ENCODE measurements around the gene TUBA3C.
"Not testable (repeated sequence)": the region's sequence is repeated elsewhere in the genome, so short reads cannot be mapped to it uniquely, and the experiment has no call there.

TUBA3C gene

DNA sequence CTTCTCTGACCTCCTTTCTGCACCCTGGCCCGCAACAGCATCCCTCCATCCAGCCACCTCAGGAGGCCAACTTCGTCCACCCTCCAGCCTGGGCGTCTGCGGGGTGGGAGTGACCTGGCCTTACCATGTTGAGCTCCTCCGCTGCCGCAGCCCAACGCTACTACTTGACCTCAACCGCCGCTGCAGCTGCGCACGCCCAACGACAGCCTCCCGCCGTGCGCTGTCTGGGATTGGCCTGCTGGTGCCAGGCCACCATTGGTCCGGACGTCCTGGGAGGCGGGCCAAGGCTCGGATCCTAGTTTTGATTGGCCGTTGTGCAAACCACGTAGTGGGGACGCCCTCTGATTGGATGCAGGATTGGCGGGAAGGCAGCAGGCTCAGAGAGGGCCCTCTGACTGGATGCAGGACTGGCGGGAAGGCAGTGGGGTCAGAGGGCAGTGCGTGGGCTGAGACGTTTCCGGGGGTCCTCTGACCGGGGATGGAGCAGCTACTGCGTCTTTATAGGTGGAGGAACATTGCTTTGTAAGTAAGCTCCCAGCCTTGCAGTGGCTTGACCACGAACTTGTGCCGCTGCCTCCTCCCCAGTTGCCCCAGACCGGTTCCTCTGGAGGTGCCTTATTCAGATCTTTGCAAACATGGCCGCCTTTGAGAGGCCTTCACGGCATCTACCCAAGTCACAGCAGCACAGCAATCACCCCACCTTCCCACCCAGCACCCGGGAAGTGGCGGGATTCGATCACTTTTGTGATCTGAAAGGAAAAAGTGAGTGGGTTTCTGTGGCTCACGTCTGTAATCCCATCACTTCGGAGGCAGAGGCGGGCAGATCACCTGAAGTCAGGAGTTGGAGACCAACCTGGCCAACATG lies at the start of gene TUBA3C:
Gene TUBA3C (minus strand): TSS at position 204 of the 865 bp plus-strand sequence. CDS start 77 bp downstream, at position 127.
- DNase-seq, result no peak

DNA sequence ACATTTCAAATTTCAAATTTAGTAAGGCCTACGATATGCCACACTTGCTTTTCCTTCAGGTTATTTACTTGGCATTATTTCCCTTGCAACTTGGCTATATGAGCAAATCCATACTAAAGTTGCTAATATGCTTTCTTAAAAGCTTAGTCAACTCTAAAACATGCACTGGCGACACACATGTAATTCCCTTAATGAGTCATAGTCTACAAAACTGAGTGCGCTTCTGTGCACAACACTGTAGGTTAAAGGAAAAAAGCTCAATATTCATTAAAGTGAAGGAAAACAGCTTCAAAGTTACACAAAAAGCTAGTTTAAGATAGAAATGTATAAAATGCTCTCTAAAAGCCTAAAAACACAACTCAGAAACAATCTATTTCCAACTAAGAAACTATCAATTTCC lies 25.8 kb upstream of the TUBA3C start:
- DNase-seq, result not testable (repeated sequence)

DNA sequence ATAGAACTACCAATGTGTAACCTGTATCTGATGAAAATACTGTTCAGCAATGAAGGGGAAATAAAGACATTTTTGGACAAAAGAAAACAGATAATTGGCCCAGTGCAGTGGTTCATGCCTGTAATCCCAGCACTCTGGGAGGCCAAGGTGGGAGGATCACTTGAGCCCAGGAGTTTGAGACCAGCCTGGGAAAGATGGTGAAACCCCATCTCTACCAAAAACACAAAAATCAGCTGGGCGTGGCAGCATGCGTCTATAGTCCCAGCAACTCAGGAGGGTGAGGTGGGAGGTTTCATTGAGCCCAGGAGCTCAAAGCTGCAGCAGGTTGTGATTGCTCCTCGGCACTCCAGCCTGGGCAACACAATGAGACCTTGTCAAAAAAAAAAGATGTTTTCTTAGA lies 11.0 kb upstream of the TUBA3C start:
- DNase-seq, result not testable (repeated sequence)

DNA sequence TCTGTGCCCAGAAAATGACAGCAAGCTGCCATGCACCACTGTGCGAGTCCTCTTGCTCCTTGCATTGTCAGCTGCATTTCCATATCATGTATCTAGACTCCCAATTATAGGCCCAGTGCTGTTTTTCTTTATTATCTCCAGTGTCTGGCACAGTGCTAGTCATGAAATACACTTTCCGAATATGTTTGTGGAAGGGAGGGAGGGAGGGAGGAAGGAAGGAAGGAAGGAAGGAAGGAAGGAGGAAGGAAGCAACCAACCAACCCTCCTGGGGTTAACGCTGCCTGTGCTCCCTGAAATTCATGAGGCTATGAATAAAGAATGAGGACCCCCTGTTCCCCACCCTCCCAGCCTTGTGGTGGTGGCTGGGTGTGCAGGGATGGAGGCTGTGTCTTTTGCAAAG lies 8.3 kb upstream of the TUBA3C start:
- DNase-seq, result not testable (repeated sequence)

DNA sequence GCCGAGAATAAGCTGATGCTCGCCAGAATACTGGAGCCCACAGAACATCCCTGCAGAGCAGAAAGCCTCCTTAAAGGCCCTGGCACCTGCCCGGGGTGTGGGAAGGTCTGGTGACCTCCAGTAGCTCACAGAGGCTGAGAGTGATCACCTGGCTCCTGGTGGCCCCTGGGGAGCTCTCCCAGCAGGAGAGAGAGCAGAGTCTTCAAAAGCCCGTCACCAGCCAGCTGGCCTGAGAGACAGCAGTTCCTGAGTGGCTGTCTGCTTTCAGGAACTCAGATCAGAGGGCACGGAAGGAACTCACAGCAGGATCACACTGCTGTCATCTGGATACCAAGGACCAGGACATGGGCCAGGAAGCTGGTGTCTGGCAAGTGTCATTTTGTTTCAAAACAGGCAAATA lies 7.7 kb upstream of the TUBA3C start:
- DNase-seq, result not testable (repeated sequence)

- DNase-seq, result no peak
Measured at GRCh38 chr13:19185865-19186645, 4.4 kb upstream of the TUBA3C start.

DNA sequence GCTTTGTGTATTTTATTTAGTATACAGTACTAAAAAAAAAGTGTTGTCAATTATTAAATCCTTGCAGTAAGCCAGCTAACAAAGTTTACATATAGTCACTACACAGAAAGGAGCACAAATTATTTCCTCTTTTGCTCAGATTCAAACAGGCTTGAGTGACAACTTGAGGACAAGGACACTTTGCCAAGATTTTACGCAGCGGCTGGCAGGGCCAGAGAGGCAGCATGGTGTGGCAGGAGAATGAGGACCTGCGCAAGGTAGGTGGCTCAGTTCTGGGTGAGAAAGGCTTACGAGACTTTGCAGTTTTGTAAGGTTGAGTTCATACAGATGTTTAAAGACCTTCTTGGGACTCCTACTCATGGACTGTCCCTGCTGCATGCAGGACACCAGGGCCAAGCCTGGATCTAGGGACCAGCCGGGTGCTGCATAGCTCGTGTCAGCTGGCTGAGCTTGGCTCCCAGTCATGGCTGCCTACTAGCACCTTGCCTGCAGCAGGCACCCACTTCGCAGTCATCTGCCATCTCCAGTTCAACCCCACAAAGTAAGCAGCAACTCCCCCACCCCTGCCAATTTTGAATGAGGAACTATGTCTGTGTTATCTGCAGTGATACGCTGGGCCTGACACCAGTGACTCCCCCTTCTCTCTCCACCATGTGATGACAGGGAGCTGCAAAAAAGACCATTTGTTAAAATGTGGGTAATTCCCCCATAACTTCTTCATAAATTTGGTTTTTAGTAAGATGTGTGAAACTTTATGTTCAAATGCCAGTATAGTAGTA lies 3.7 kb upstream of the TUBA3C start:
- no peak for DNase-seq

GRCh38 chr13:19184176-19184575 lies 2.6 kb upstream of the TUBA3C start:
- no peak for DNase-seq

DNA sequence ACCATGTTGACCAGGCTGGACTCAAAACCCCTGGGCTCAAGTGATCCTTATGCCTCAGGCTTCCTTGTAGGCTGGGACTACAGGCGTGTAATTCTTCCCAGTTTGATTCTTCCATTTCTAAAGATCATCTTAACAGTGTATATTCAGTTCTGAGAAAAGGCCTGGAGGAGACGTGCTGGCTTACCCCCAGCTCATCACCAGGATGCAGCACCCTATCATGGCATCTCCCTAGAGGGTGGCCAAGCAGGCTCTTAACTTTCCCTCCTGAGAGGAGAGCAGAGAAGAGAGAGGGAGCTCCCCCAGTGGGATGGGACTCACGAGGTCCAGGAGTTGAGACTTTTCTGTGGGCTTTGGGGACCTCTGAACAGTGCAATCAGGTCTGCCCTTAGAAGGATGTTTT lies 2.1 kb upstream of the TUBA3C start:
- DNase-seq, result no peak

DNA sequence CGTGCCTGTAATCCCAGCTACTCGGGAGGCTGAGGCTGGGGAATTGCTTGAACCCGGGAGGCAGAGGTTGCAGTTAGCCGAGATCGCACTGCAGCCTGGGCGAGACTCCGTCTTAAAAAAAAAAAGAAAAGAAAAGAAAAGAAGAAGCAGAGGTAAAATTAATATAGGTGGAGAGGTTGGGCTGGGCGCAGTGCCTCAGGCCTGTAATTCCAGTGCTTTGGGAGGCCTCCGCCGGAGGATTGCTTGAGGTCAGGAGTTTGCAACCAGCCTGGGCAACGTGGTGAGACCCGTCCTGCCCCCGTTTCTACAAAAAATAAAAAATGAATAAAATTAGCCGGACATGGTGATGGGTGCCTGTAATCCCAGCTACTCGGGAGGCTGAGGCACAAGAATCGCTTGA lies 912 bp upstream of the TUBA3C start:
- no peak for DNase-seq

DNA sequence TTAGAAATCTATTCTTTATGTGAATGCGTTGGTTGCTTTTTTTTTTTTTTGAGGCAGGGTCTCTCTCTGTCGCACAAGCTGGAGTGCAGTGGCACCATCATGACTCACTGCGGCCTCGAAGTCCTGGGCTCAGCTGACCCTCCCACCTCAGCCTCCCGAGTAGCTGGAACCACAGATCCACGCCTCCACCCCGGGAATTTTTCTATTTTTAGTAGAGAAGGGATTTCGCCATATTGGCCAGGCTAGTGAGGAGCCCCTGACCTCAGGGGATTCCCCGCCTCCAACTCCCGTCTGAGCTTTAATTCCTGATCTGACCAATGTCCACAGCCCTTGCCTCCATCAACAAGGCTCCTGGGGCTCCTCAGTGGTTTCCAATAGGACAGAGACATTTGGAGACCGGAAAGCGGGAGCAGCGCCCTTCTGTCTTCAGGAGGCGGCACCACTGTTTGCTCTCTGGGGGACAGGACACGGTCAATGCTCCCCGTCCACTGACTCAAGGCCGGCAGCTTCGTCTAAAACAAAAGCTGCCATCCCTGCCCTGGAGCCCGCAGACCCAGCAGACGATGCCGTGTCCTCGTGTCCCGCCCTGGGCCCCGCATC lies 503 bp downstream of the TUBA3C start:
- no peak for DNase-seq

DNA sequence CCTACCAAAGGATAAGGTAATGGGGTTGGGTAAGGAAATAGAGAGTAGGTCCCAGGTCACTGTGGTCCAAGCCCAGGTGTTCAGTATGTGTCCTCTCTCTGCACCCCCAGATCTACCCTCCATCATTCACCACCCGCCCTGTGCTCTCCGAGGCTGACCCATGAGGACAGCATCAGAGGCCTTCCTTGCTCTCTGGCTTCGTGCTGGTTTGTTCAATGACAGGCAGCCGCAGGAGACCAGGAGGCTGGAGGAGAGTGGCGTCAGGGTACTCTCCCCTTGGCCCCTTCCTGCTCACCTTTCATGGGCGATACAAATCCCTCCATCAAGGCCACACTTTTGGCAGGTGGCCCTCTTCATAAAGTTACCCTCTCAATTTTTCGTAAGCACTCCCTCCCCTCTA lies 1.7 kb downstream of the TUBA3C start:
- DNase-seq, result no peak

GRCh38 chr13:19178901-19179593 lies 2.6 kb downstream of the TUBA3C start:
- no peak for DNase-seq

DNA sequence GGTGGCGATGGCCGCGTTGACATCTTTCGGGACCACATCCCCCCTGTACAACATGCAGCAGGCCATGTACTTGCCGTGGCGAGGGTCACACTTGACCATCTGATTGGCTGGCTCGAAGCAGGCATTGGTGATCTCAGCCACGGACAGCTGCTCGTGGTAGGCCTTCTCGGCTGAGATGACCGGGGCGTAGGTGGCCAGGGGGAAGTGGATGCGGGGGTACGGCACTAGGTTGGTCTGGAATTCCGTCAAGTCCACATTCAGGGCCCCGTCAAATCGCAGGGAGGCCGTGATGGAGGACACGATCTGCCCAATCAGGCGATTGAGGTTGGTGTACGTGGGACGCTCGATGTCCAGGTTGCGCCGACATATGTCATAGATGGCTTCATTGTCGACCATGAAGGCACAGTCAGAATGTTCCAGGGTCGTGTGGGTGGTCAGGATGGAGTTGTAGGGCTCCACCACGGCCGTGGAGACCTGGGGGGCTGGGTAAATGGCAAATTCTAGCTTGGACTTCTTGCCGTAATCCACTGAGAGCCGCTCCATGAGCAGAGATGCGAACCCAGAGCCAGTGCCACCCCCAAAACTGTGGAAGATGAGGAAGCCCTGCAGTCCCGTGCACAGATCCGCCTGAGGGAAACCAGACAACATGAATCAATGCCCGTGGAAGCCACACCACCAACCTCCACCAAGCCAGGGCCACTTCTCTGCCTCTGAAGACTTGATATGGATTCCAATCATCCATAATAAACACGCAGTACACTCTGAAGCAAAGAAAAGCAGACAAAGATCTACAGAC lies 4.4 kb downstream of the TUBA3C start:
- not testable (repeated sequence) for DNase-seq

DNA sequence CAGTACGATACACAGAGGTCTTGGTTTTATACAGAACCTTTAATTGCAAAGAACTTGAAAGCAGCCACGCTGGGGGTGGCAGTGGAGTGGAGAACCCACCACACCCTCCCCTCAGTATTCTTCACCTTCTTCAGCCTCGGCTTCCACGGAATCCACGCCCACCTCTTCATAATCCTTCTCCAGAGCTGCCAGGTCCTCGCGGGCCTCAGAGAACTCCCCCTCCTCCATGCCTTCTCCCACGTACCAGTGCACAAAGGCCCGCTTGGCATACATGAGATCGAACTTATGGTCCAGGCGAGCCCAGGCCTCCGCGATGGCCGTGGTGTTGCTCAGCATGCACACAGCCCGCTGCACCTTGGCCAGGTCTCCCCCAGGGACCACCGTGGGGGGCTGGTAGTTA lies 7.9 kb downstream of the TUBA3C start:
- DNase-seq, result no peak

GRCh38 chr13:19172647-19173030 lies 9.0 kb downstream of the TUBA3C start:
- no peak for DNase-seq

- DNase-seq, result no peak
Measured at GRCh38 chr13:19172007-19172646, 9.5 kb downstream of the TUBA3C start.

DNA sequence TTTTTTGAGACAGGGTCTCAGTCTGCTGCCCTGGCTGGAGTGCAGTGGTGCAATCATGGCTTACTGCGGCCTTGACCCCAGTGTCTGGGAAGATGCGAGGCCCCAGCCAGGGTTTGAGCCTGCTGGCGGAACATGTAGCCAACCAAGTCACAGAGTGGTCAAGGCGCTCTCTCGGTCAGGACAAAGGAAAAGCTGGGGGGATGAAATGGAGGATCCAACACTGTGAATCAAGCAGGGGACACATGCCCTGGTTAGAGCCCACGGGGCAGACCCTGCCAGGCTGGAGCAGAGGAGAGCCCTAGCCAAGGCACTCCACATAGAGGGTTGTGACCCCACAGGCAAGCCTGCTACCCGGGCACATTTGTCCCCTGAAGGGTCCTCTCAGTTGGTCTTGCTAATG lies 10.1 kb downstream of the TUBA3C start:
- DNase-seq, result no peak

DNA sequence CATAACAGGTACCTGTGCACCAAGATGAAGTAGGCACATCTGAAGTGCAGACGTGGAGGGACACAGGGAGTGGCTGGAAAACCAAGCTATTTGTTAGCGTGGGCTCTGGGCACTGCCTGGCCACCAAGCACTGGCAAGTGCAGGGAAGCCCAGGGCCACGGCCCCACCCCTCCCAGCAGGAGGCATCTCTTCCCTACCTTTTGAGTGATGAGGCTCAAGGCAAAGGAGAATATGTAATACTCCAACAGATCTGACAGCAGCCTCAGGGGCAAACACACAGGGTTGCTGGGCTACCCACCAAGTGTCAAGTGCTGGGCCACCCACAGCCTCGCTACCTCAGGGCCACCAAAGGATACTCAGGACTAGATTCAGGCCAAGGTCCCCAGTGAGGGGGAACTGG lies 11.6 kb downstream of the TUBA3C start:
- DNase-seq, result no peak

DNA sequence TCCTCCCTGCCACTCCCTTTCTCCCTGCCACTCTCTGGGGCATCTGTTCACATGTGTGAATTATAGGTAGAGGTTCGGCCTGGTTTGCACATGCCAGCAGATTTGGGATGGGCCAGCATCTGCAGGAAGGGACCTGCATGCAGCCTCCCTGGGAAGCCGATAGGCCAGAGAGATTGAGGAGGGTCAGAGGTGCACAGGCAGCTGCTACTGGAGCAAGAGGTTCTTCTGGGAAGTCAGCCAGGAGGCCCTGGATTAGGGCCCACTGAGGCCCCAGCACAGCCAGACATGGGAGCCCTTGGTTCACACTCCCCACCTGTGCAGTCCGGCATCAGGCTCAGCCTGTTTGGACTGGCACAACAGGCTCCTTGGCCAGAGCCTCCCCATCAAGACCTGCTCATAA lies 12.1 kb downstream of the TUBA3C start:
- DNase-seq, result no peak

- no peak for DNase-seq
Measured at GRCh38 chr13:19161308-19161707, 20.3 kb downstream of the TUBA3C start.
